Measurements from ENCODE around the gene ZNHIT2.
A peak's percentile ranks its signal among the peaks of the same experiment; 100 is the strongest.
"Not testable (repeated sequence)": the region's sequence is repeated elsewhere in the genome, so short reads cannot be mapped to it uniquely, and the experiment has no call there.

ZNHIT2 gene

GRCh38 chr11:65121447-65121864 lies 4.0 kb upstream of the ZNHIT2 start:
- ChIA-PET POLR2A (ENCODE audit: low non-redundant PET) (interaction anchor here (0.6 to 1.9 kb wide), 6 partner anchors 9 to 148 kb away, joined by 3 to 9 read pairs (median 8); partner anchors contain the start of genes CAPN1, SYVN1 and TM7SF2), CTCF (interaction anchor here (0.6 to 1.5 kb wide), 5 partner anchors 10 to 71 kb away, joined by 3 to 12 read pairs (median 4); partner anchors contain the start of gene TM7SF2)
- TF ChIP-seq, protein P1, sequence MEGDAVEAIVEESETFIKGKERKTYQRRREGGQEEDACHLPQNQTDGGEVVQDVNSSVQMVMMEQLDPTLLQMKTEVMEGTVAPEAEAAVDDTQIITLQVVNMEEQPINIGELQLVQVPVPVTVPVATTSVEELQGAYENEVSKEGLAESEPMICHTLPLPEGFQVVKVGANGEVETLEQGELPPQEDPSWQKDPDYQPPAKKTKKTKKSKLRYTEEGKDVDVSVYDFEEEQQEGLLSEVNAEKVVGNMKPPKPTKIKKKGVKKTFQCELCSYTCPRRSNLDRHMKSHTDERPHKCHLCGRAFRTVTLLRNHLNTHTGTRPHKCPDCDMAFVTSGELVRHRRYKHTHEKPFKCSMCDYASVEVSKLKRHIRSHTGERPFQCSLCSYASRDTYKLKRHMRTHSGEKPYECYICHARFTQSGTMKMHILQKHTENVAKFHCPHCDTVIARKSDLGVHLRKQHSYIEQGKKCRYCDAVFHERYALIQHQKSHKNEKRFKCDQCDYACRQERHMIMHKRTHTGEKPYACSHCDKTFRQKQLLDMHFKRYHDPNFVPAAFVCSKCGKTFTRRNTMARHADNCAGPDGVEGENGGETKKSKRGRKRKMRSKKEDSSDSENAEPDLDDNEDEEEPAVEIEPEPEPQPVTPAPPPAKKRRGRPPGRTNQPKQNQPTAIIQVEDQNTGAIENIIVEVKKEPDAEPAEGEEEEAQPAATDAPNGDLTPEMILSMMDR (conservative IDR thresholded peaks at IDR 0.05; ENCODE audit: low read depth): no peak
- H3K27ac ChIP-seq: peak overlapping the region; percentile 88
- no peak for DNase-seq (ENCODE audit: low spot score)

- ChIA-PET POLR2A (ENCODE audit: low non-redundant PET) (interaction anchor here (1.7 kb wide), 1 partner anchor 10 kb away, joined by 9 read pairs; no protein-coding TSS in a partner anchor), CTCF (interaction anchor here (0.6 to 1.5 kb wide), 4 partner anchors 9 to 106 kb away, joined by 3 to 4 read pairs (median 4); partner anchors contain the start of gene TM7SF2)
- H3K27ac ChIP-seq: peak overlapping the region; percentile 48
- no peak for DNase-seq (ENCODE audit: low spot score)
- TF ChIP-seq, protein P1 (conservative IDR thresholded peaks at IDR 0.05; ENCODE audit: low read depth): no peak
These were observed 3.3 kb upstream of the ZNHIT2 start for GRCh38 chr11:65120831-65121230.

- peak overlapping the region; percentile 86 for H3K27ac ChIP-seq
- TF ChIP-seq, protein P1 (conservative IDR thresholded peaks at IDR 0.05; ENCODE audit: low read depth): no peak
- ChIA-PET POLR2A (ENCODE audit: low non-redundant PET) (no interaction called here), CTCF (no interaction called here)
- DNase-seq (ENCODE audit: low spot score): no peak
These were observed 2.1 kb upstream of the ZNHIT2 start for GRCh38 chr11:65119670-65119995.

DNA sequence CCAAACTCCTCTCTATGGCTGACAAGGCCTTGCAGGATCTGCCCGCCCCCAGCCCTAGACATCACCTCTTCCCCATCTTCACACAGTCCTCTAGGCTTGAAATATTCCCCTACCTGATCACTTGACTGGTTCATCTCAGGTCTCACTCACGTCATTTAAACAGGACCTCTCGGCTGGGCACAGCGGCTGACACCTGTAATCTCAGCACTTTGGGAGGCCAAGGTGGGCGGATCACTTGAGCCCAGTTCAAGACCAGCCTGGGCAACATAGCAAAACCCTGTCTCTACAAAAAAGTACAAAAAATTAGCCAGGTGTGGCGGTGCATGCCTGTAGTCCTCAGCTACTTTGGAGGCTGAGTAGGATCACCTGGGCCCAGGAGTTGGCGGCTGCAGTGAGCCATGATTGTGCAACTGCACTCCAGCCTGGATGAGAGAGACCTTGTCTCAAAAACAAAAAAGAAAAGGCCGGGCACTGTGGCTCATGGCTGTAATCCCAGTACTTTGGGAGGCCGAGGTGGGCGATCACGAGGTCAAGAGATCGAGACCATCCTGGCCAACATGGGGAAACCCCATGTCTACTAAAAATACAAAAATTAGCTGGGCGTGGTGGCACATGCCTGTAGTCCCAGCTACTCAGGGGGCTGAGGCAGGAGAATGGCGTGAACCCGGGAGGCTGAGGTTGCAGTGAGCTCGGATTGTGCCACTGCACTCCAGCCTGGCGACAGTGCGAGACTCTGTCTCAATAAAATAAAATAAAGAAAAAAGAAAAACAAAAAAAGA lies 1.6 kb upstream of the ZNHIT2 start:
- CTCF ChIA-PET; DNase-seq (ENCODE audit: low spot score): not testable (repeated sequence)
- POLR2A ChIA-PET (ENCODE audit: low non-redundant PET): interaction anchor here (0.5 to 1.3 kb wide), 2 partner anchors 55 to 62 kb away, joined by 5 read pairs; partner anchors contain the start of gene CAPN1
- peak overlapping the region; percentile 86 for H3K27ac ChIP-seq

GRCh38 chr11:65118097-65118837 lies 766 bp upstream of the ZNHIT2 start:
- no peak for DNase-seq (ENCODE audit: low spot score)
- H3K27ac ChIP-seq: peak overlapping the region; percentile 86

GRCh38 chr11:65116370-65117205 lies 913 bp downstream of the ZNHIT2 start:
- TF ChIP-seq, protein P1 (conservative IDR thresholded peaks at IDR 0.05; ENCODE audit: low read depth): no peak
- H3K27ac ChIP-seq: peak overlapping the region; percentile 86
- no peak for DNase-seq (ENCODE audit: low spot score)
- CTCF ChIA-PET: interaction anchor here (0.5 to 0.7 kb wide), 3 partner anchors 14 to 807 kb away, joined by 3 read pairs; no protein-coding TSS in a partner anchor
- POLR2A ChIA-PET (ENCODE audit: low non-redundant PET): no interaction called here

More at GRCh38 chr11:65118097-65118837, 766 bp upstream of the ZNHIT2 start:
- TF ChIP-seq, protein P1 (conservative IDR thresholded peaks at IDR 0.05; ENCODE audit: low read depth): peak; percentile 54
- CTCF ChIA-PET: interaction anchor here (0.7 kb wide), 1 partner anchor 227 kb away, joined by 4 read pairs; no protein-coding TSS in a partner anchor
- POLR2A ChIA-PET (ENCODE audit: low non-redundant PET): interaction anchor here (0.5 to 1.3 kb wide), 2 partner anchors 55 to 63 kb away, joined by 5 read pairs; partner anchors contain the start of gene CAPN1

Measured in RWPE1 (cell line).